HG03378 (cell line): ENCODE data around the gene BFSP1.

ENCODE experiments used
- ATAC-seq: cut with Tn5 transposase; IDR thresholded peaks from one replicate; pipeline ENCODE4 v1.9.1; 2021; ENCODE audit warnings: mild to moderate bottlenecking, moderate library complexity; ENCODE audit not compliant: unreplicated experiment

BFSP1 gene

DNA sequence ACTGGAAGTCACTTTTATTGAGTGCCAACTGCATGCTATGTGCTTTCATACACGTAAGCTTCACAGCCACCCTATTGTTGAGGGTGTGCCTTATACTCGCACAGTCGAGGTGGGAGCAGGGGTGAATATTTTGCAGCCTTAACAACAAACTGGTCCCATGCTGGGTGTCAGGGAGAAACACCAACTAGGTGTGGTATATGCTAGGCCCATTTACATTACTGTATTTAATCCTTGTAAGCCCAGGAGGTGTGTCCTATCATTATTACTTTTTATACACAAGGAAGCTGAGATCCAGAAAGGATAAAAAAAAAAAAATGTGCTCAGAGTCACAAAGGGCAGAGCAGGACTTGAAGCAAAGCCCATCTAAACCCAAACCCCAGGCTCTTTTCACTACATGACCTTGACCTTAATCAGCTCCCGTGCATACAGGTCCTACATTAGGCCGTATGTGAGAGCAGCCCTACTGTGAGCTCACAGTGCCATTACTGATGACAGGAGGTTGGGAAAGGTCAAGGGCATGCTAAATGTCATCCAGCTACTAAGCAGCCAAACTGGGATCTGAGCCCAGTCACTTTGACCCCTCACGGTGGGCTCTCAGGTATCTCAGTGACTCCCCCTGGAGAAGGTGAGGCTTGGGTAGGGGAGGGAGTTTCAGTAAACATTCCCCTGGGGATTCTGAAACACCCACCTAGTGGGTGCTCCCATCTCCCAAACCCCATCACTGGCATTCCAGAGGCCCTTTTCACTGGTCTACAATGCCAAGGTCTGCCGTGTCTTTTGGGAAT lies 61.7 kb downstream of the BFSP1 start:
- ATAC-seq, result no peak

GRCh38 chr20:17468073-17468840 lies 62.9 kb downstream of the BFSP1 start:
- ATAC-seq, result no peak

DNA sequence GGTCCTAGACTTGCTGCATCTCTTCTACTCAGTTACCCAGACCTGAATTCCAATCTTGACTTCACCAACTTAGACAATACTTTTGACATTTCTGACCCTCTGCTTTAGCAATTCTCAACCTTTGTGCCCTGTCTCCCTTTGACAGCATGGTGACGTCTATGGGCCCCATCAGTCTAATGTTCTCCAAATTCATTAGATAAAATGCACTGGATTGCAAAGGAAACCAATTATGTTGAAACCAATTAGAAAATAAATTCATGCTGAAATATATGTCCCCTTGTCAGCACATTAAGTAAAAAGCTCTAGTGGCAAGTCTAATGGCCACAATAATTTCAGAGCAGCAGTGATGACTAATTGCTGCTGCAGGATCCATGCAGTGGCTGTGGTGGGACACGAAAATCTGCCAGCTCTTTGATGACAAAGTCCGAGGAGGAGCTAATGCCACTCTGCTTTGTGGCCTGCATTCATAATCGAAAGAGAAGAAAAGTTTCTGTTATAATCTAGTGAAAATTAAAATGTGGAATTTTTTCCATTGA lies 64.0 kb downstream of the BFSP1 start:
- ATAC-seq, result no peak

DNA sequence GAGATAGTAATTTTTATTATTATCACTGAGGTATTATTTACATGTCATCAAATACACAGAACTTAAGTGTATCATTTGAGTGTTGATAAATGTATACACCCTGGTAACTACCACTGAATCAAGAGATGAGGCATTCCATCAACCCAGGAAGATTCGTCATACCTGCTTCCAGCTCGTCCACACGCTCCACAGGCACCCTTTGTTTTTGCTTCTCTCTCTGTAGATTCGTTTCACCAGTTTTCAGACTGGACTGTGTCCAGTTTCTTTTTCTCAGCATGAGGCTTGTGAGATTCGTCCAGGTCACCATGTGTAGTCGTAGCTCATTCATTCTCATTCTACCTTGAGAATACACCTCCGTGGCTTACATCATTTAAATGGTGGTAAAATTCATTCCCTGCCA lies 64.5 kb downstream of the BFSP1 start:
- ATAC-seq, result no peak

DNA sequence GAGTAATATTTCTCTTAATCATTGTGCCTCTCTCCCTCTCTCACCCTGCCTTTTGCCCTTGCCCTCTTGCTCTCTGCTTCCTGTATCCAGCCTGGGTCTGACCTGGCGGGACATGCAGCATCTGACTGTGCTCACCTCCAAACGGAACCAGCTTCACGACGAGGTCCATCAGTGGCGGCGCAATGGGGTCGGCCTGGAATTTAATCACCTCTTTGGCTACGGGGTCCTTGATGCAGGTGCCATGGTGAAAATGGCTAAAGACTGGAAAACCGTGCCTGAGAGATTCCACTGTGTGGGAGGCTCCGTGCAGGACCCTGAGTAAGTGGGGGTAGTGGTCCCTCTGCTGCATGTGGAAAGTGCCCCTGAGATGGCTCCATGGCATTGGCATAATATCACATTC lies 65.9 kb downstream of the BFSP1 start:
- no peak for ATAC-seq

GRCh38 chr20:17463711-17464110 lies 67.5 kb downstream of the BFSP1 start:
- no peak for ATAC-seq

DNA sequence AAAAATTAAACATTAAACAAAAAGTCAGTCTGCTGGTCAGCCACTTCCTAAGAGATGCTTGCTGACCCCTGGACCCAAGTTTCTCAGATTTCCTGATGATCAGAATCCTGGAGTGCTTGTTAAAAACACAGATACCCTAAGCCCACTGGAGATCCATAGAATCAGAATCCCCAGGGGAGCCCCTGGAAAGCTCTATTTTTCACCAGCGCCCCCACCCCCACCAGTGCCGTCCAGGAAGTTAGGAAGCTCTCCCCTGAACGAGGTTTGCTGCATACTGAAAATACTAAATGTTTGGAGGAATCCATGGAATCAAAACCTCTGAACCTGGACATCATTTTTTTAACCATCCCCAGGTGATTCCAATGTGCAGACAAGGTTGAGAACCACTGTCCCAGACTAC lies 69.2 kb downstream of the BFSP1 start:
- no peak for ATAC-seq

- no peak for ATAC-seq
Measured at GRCh38 chr20:17460119-17460518, 71.1 kb downstream of the BFSP1 start.

DNA sequence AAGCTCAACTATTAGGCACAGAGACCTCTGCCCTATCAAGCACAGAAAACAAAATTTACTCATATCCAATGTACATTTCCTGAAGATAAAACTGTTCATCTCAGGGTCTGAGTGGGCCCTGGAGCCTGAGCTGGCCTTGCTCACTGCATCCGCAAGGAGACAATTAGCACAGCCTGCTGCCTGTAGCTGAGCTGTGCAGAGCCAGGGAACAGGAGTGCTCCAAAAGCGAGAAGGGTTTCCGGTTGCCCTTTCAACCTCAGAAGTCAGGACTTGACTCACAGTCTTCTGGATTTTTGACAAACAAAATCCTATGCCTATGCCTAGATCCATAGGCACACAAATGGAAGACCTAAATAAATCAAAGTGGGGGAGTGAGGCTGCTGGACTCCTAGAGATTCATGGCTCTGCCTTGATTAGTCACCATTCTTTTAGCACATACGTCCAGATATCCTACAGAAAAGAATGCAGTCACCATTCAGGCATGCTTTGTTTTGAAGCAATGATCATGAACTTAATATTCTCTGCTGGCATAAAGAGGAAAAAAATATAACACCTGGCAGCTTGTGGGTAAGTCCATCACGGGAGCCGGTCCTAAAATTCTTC lies 73.5 kb downstream of the BFSP1 start:
- no peak for ATAC-seq

GRCh38 chr20:17457079-17457478 lies 74.1 kb downstream of the BFSP1 start:
- no peak for ATAC-seq

- ATAC-seq, result no peak
Measured at GRCh38 chr20:17456279-17456678, 74.9 kb downstream of the BFSP1 start.

GRCh38 chr20:17453592-17453991 lies 77.6 kb downstream of the BFSP1 start:
- ATAC-seq, result no peak

GRCh38 chr20:17452441-17452840 lies 78.7 kb downstream of the BFSP1 start:
- no peak for ATAC-seq

DNA sequence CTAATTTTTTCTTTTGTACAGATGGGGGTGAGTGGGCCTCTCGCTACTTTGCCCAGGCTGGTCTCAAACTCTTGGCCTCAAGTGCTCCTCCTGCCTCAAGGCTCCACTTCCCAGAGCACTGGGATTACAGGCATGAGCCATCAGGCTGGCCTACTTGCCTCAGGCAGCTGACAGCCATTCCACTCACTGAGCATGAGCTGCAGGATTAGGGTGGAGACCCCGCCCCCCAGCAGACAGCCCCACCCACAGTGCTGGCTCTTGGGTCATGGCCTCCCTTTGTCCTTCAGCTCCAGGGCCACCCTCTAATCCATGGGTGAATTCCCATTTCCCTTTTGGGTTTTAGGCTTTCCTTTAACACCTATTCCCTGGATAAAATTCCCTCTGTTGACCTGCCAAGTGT lies 82.1 kb downstream of the BFSP1 start:
- no peak for ATAC-seq

- ATAC-seq, result no peak
Measured at GRCh38 chr20:17448071-17448470, 83.1 kb downstream of the BFSP1 start.

DNA sequence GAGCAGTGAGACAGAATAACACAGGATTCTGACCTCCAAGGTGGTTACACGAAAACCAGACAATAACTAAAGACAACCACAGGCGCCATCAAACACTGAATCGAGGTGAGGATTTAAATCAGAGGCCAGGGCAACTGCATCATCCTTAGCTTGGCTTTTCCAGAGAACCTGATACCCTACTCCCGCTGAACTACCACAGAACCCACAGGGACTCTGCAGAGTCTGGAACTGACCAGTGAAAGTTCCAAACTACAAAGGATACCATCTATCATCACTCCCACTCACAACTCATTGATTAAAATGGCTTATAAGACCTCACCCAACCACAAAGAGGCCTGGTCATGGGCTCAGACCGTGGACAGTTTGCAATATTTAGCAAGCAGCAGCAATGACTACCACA lies 85.0 kb downstream of the BFSP1 start:
- ATAC-seq, result no peak

- ATAC-seq, result no peak
Measured at GRCh38 chr20:17445543-17445942, 85.6 kb downstream of the BFSP1 start.

GRCh38 chr20:17444091-17444490 lies 87.1 kb downstream of the BFSP1 start:
- ATAC-seq, result no peak
